ENCODE measurements around the gene GALNT7. TPM values are rescaled to one million over a fixed set of nuclear protein-coding genes. Genes with fewer than 3 reads are reported as not detected.
A peak's percentile ranks its signal among the peaks of the same experiment; 100 is the strongest.

GALNT7 gene
- polyA plus RNA-seq, 3 donors = 12.3 to 29.0 (median 19.7) TPM

GRCh38 chr4:173202395-173202794, 33.8 kb downstream of the GALNT7 start:
- H3K9ac ChIP-seq (ENCODE audit: insufficient read depth, low read length, poor library complexity, severe bottlenecking) = no peak overlapping the region
- Mint-ChIP-seq H3K27me3 (ENCODE audit: low read depth in 3 of 3) (no peaks in the 10 kb centered on the region), H3K27ac (no peak overlapping the region), H3K4me3 (no peak overlapping the region), H3K9me3 (peaks cover 0 to 9% (median 5%) of the 10 kb centered on the region in 7 donors), H3K36me3 (peaks cover 16 to 21% of the 10 kb centered on the region in 2 donors), H3K4me1 (peaks cover 6% of the 10 kb centered on the region)
- no peak overlapping the region for H2AFZ ChIP-seq (ENCODE audit: insufficient read depth, low read depth, low read length, poor library complexity, severe bottlenecking)
- no peak overlapping the region for H3K4me2 ChIP-seq (replicated peaks; ENCODE audit: extremely low read depth, low read length, poor library complexity, severe bottlenecking)
- H3K36me3 ChIP-seq (replicated peaks in 1 of 2; ENCODE audit: control insufficient read depth in 1 of 2, insufficient read depth in 2 of 2, low read length in 2 of 2) = peaks cover 7 to 8% of the 10 kb centered on the region in 2 donors
- no peak overlapping the region for H3K27ac ChIP-seq (ENCODE audit: low read depth in 1 of 2, low read length in 2 of 2)
- intact Hi-C loops (cut with micrococcal nuclease) = no loop called here
- no peak for DNase-seq
- no peak for TF ChIP-seq CTCF (IDR thresholded peaks at IDR 0.05)
- no peaks in the 10 kb centered on the region for H3K4me1 ChIP-seq (ENCODE audit: control insufficient read depth in 1 of 2, insufficient read depth in 2 of 2, low read length in 2 of 2)
- no peak overlapping the region for H3K4me3 ChIP-seq (replicated peaks in 1 of 3; ENCODE audit: low read depth in 2 of 3, low read length in 3 of 3)
- H3K79me2 ChIP-seq (ENCODE audit: insufficient read depth, low read length) = peaks cover 92% of the 10 kb centered on the region
- H3K9me3 ChIP-seq (replicated peaks in 1 of 2; ENCODE audit: control insufficient read depth in 1 of 2, insufficient read depth in 1 of 2, low read length in 2 of 2) = peaks cover 0 to 4% of the 10 kb centered on the region in 2 donors
- no peaks in the 10 kb centered on the region for H3K27me3 ChIP-seq (ENCODE audit: control insufficient read depth in 2 of 2, insufficient read depth in 2 of 2, low read length in 2 of 2)
- H4K20me1 ChIP-seq (ENCODE audit: insufficient read depth, low read length) = peaks cover 67% of the 10 kb centered on the region
- 73% methylated on average over 1 of the region's 3 CpGs for WGBS (ENCODE audit: insufficient coverage)

- H3K27ac Mint-ChIP-seq = peak overlapping the region in 1 of 7 donors; percentile 41
- H3K4me3 ChIP-seq (replicated peaks in 1 of 3; ENCODE audit: low read depth in 2 of 3, low read length in 3 of 3) = no peak overlapping the region
- H3K79me2 ChIP-seq (ENCODE audit: insufficient read depth, low read length) = peaks cover 94% of the 10 kb centered on the region
- H3K36me3 Mint-ChIP-seq = peaks cover 22 to 37% of the 10 kb centered on the region in 2 donors
- peaks cover 57% of the 10 kb centered on the region for H4K20me1 ChIP-seq (ENCODE audit: insufficient read depth, low read length)
- H3K27me3 ChIP-seq (ENCODE audit: control insufficient read depth in 2 of 2, insufficient read depth in 2 of 2, low read length in 2 of 2) = no peaks in the 10 kb centered on the region
- no peaks in the 10 kb centered on the region for H3K4me1 ChIP-seq (ENCODE audit: control insufficient read depth in 1 of 2, insufficient read depth in 2 of 2, low read length in 2 of 2)
- WGBS (ENCODE audit: insufficient coverage) = 100% methylated on average over 2 of the region's 2 CpGs
- no peaks in the 10 kb centered on the region for H3K27me3 Mint-ChIP-seq (ENCODE audit: low read depth in 3 of 3)
- no peak overlapping the region for H3K4me2 ChIP-seq (replicated peaks; ENCODE audit: extremely low read depth, low read length, poor library complexity, severe bottlenecking)
- H3K36me3 ChIP-seq (replicated peaks in 1 of 2; ENCODE audit: control insufficient read depth in 1 of 2, insufficient read depth in 2 of 2, low read length in 2 of 2) = peaks cover 8 to 9% of the 10 kb centered on the region in 2 donors
- TF ChIP-seq CTCF (IDR thresholded peaks at IDR 0.05) = no peak
- intact Hi-C loops (cut with micrococcal nuclease) = no loop called here
- H3K4me1 Mint-ChIP-seq = peaks cover 5% of the 10 kb centered on the region
- DNase-seq = no peak
- no peak overlapping the region for H3K9ac ChIP-seq (ENCODE audit: insufficient read depth, low read length, poor library complexity, severe bottlenecking)
- peaks cover 0 to 9% (median 5%) of the 10 kb centered on the region in 7 donors for H3K9me3 Mint-ChIP-seq
- H3K9me3 ChIP-seq (replicated peaks in 1 of 2; ENCODE audit: control insufficient read depth in 1 of 2, insufficient read depth in 1 of 2, low read length in 2 of 2) = peaks cover 0 to 4% of the 10 kb centered on the region in 2 donors
- H2AFZ ChIP-seq (ENCODE audit: insufficient read depth, low read depth, low read length, poor library complexity, severe bottlenecking) = no peak overlapping the region
- H3K4me3 Mint-ChIP-seq = no peak overlapping the region
- no peak overlapping the region for H3K27ac ChIP-seq (ENCODE audit: low read depth in 1 of 2, low read length in 2 of 2)
These were observed 37.0 kb downstream of the GALNT7 start for GRCh38 chr4:173205656-173206055.
